Measurements from ENCODE around the gene CLK4.

- TF ChIP-seq POLR2AphosphoS5 (IDR thresholded peaks at IDR 0.05; ENCODE audit: insufficient read depth in 1 of 2, low read depth in 1 of 2) (no peak), CTCF (IDR thresholded peaks at IDR 0.05) (no peak)
Measured at GRCh38 chr5:178555771-178556211, 71.1 kb downstream of the CLK4 start.

Measured in vagina (tissue), 2 donors.